OCI-LY7 (cell line): Measurements from ENCODE around the gene UGT1A10. TPM values are rescaled to one million over a fixed set of nuclear protein-coding genes. Genes with fewer than 3 reads are reported as not detected.
"Not testable (repeated sequence)": the region's sequence is repeated elsewhere in the genome, so short reads cannot be mapped to it uniquely, and the experiment has no call there.

ENCODE experiments used
- BruUV-seq: library from RNA; stranded (reverse); fragments of 400-500 nt; replicated peaks from 2 replicates; lab custom pipeline; 2021; lab: Mats Ljungman, UMichigan
- CTCF ChIA-PET: fragments of 300-600 bp; sonication (Branson Sonifier 250); formaldehyde crosslinking; loops from one replicate; lab custom pipeline; 2022; ENCODE audit warnings: antibody characterized with exemption; ENCODE audit not compliant: unreplicated experiment; lab: Charles Lee
- POLR2A ChIA-PET: fragments of 300-600 bp; sonication (Branson Sonifier 250); formaldehyde crosslinking; loops from one replicate; lab custom pipeline; 2022; ENCODE audit warnings: antibody characterized with exemption; lab: Charles Lee
- DNase-seq: peaks from one replicate; pipeline ENCODE4 v3.0.0-alpha.2; 2015; ENCODE audit warnings: low spot score
- H2AFZ ChIP-seq: fragments of 200-600 bp; sonication (generic), shearing (Covaris generic); 2 replicates; pipeline ENCODE4 v1.6.1; 2014; ENCODE audit warnings: mild to moderate bottlenecking, antibody characterized with exemption, low read length, moderate library complexity
- H3K27ac ChIP-seq: fragments of 200-600 bp; sonication (generic); 2 replicates; pipeline ENCODE4 v1.5.1; 2014; ENCODE audit warnings: mixed run types, low read depth, mild to moderate bottlenecking, moderate library complexity, low read length, inconsistent platforms; ENCODE audit not compliant: poor library complexity, severe bottlenecking
- H3K36me3 ChIP-seq: fragments of 200-600 bp; sonication (generic); 2 replicates; pipeline ENCODE4 v1.6.1; 2014; ENCODE audit warnings: mild to moderate bottlenecking, antibody characterized with exemption, low read length, moderate library complexity, mixed read lengths; ENCODE audit not compliant: insufficient read depth
- H3K4me1 ChIP-seq: fragments of 200-600 bp; sonication (generic); 2 replicates; pipeline ENCODE4 v1.5.1; 2014; ENCODE audit warnings: mild to moderate bottlenecking, low read length; ENCODE audit not compliant: insufficient read depth, poor library complexity, severe bottlenecking
- H3K4me2 ChIP-seq: fragments of 200-600 bp; sonication (generic); 2 replicates; pipeline ENCODE4 v1.6.1; 2014; ENCODE audit warnings: mild to moderate bottlenecking, low read length
- H3K4me3 ChIP-seq: fragments of 200-600 bp; sonication (generic); 2 replicates; pipeline ENCODE4 v1.5.1; 2014; ENCODE audit warnings: mild to moderate bottlenecking, low read depth, low read length; ENCODE audit not compliant: poor library complexity, severe bottlenecking
- H3K79me2 ChIP-seq: fragments of 200-600 bp; sonication (generic); 2 replicates; pipeline ENCODE4 v1.6.1; 2016; ENCODE audit warnings: low read depth, mild to moderate bottlenecking, low read length, moderate library complexity, mixed read lengths; ENCODE audit not compliant: insufficient read depth
- H3K9me2 ChIP-seq: fragments of 200-600 bp; sonication (generic); 2 replicates; pipeline ENCODE4 v1.6.1; 2016; ENCODE audit warnings: mild to moderate bottlenecking, low read length, mixed read lengths; ENCODE audit not compliant: insufficient read depth
- H3K9me3 ChIP-seq: fragments of 200-600 bp; sonication (generic); 2 replicates; pipeline ENCODE4 v1.6.1; 2014; ENCODE audit warnings: mild to moderate bottlenecking, mixed run types, low read length, mixed read lengths
- H4K20me1 ChIP-seq: fragments of 200-600 bp; sonication (generic); 2 replicates; pipeline ENCODE4 v1.6.1; 2014; ENCODE audit warnings: mild to moderate bottlenecking, antibody characterized with exemption, low read length, moderate library complexity, mixed read lengths; ENCODE audit not compliant: insufficient read depth
- CTCF ChIP-seq: fragments of 200-600 bp; sonication (generic); conservative IDR thresholded peaks from 2 replicates; pipeline ENCODE4 v1.5.1; 2014; ENCODE audit warnings: mild to moderate bottlenecking, antibody characterized with exemption, low read length, moderate library complexity, mixed read lengths
- EZH2phosphoT487 ChIP-seq: fragments of 200-600 bp; sonication (generic); IDR thresholded peaks from 2 replicates; pipeline ENCODE4 v1.6.1; 2018; ENCODE audit warnings: low read depth, borderline replicate concordance, mild to moderate bottlenecking, mixed run types, antibody characterized with exemption, low read length, moderate library complexity, mixed read lengths
- intact Hi-C: fragments of 100-400 bp; cut with micrococcal nuclease; formaldehyde crosslinking; loops from one replicate; pipeline ENCODE4 v1.10.0; 2022; ENCODE audit not compliant: unreplicated experiment
- total RNA-seq, 2 experiments: library from RNA; depleted of rRNA in 1 of 2; stranded (reverse); fragments of >200 nt in 1 of 2; shearing (Covaris generic) in 1 of 2; gene quantifications; 2 replicates each; pipeline ENCODE4 v1.2.3, GENCODE V29; 2014 to 2022

Gene UGT1A10
- total RNA-seq, 2 experiments from 2014 or later: not detected

DNA sequence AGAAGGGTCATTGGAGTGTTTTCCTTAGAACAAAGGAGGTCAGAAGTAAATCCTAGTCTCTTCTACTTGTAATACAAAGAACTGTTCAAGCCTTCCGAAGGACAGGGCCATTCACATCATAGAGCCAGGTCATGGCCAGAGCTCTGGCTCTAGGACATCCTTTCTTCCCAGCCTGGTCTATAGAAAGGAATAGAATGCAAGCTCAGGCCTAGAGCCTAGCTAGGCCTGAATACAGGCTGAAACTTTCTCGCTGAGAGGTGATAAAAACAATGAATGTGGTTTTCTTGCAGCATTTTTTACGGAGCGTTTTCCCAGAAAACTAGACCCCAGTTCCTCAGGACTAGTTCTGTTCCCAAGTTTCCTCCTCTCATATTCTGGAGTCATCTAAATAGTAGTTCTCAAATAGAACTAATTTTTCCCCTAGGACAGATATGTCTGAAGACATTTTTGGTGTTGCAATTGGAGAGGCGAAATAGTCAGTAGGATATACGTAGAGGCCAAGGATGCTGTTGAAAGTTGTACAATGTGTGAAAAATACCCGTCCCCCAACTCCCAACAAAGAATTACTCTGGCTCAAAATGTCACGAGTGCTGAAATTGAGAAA lies 63.3 kb downstream of the UGT1A10 start:
- Histone ChIP-seq H3K9me3 (no peaks in the 10 kb centered on the region), H3K4me2 (no peak overlapping the region), H3K79me2 (no peaks in the 10 kb centered on the region), H3K36me3 (no peaks in the 10 kb centered on the region), H3K9me2 (no peaks in the 10 kb centered on the region), H4K20me1 (no peaks in the 10 kb centered on the region), H3K27ac (no peak overlapping the region), H3K4me3 (no peak overlapping the region), H3K4me1 (no peaks in the 10 kb centered on the region), H2AFZ (no peak overlapping the region)
- POLR2A ChIA-PET: no interaction called here
- intact Hi-C loops: no loop called here
- CTCF ChIA-PET: no interaction called here
- TF ChIP-seq CTCF (no peak), EZH2phosphoT487 (no peak)
- DNase-seq: no peak
- BruUV-seq: no TSS peak

DNA sequence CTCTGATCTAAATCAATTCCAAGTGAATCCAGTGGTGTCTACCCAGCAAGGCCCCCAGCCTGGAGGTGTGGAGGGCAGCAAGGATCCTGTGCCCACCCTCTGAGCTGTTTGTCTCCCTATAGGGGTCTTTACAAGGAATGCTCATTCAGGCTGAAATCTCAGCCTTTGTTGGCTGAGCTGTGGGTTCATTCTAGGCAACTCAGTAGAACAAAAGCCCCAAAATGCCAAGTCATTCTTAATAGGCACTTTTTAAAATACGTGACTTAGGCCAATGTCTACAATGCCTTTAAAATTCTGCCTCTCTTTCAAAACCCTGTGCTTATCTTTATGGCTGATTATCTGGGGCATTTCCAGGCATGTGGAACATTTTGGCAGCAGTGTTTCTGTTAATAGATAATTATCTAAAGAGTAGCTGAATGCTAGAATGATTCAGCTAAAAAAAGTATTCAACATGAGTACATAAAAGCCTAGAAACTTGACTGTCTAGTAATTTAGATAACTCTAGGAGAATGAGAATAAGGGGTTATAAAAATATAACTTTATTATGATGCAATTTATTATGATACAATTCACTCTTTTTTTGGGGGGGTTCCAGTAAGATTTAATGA lies 63.9 kb downstream of the UGT1A10 start:
- CTCF ChIA-PET: no interaction called here
- BruUV-seq: no TSS peak
- Histone ChIP-seq H3K36me3 (no peaks in the 10 kb centered on the region), H3K79me2 (no peaks in the 10 kb centered on the region), H4K20me1 (no peaks in the 10 kb centered on the region), H3K9me2 (no peaks in the 10 kb centered on the region), H3K4me3 (no peak overlapping the region), H3K4me2 (no peak overlapping the region), H3K4me1 (no peaks in the 10 kb centered on the region), H3K9me3 (no peaks in the 10 kb centered on the region), H2AFZ (no peak overlapping the region), H3K27ac (no peak overlapping the region)
- TF ChIP-seq CTCF (no peak), EZH2phosphoT487 (no peak)
- intact Hi-C loops: no loop called here
- no peak for DNase-seq
- POLR2A ChIA-PET: no interaction called here

DNA sequence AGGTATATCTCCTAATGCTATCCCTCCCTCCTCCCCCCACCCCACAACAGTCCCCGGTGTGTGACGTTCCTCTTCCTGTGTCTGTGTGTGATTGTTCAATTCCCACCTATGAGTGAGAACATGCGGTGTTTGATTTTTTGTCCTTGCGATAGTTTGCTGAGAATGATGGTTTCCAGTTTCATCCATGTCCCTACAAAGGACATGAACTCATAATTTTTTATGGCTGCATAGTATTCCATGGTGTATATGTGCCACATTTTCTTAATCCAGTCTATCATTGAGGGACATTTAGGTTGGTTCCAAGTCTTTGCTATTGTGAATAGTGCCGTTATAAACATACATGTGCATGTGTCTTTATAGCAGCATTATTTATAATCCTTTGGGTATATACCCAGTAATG lies 64.6 kb downstream of the UGT1A10 start:
- not testable (repeated sequence) for DNase-seq

More for the DNA sequence above, 64.6 kb downstream of the UGT1A10 start:
- H3K9me2 ChIP-seq, H3K79me2 ChIP-seq, intact Hi-C loops, CTCF ChIA-PET, POLR2A ChIA-PET, BruUV-seq, H3K9me3 ChIP-seq, H4K20me1 ChIP-seq, H3K36me3 ChIP-seq, H3K4me2 ChIP-seq, H3K27ac ChIP-seq, H3K4me3 ChIP-seq, H3K4me1 ChIP-seq, H2AFZ ChIP-seq: not testable (repeated sequence)
